Colon (tissue), 2 donors: Measurements from ENCODE around the gene CCDC74B.
"Not testable (repeated sequence)": the region's sequence is repeated elsewhere in the genome, so short reads cannot be mapped to it uniquely, and the experiment has no call there.

Source experiments
- FAIRE-seq: peaks from 2 replicates; lab custom pipeline; 2012; peaks lifted over from hg19 to GRCh38; lab: Jason Lieb, UNC
- donor health status: control.
- donor health status: control.

Gene CCDC74B

GRCh38 chr2:130150181-130151144 is 5.6 kb upstream of the CCDC74B start:
- no peak for FAIRE-seq

GRCh38 chr2:130148515-130148914 is 3.6 kb upstream of the CCDC74B start:
- not testable (repeated sequence) for FAIRE-seq

- FAIRE-seq = not testable (repeated sequence)
Observed at GRCh38 chr2:130143266-130144039, 1.5 kb downstream of the CCDC74B start.

- FAIRE-seq = not testable (repeated sequence)
Observed at GRCh38 chr2:130142396-130143265, 2.3 kb downstream of the CCDC74B start.

DNA sequence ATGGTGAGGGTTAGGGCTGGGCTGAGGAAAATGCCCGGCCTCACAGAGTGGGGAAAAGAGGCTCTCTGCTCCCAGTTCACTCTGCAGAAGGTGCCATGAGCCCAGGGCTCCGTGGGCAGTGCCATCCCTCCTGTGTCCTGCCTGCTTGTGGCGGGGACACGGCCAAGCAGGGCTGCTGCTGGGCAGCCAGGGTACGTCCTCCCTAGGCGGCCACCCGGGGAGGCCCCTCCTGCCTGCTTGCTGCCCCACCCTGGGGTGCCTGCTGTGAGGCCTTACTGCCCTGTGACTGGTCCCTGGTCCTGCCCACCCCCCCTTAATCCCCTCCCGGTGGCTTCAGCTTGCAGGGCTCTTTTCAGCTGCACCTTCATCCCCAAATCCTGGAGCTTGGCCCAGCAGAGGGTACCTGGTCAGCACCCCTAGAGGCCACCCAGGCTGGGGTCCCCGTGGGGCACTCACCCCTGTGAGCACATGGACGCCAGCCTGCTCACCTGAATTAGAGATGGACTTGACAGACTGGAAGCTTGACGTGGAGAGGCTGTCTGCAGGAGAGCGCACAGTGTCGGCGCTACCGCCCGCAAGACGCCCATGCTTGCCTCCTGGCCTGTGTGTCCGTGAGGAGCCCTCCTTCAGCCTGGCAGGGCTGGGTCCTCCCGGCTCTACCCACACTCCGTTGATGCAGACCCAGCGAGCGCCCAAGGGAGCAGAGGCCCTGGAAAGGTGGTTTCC is 3.1 kb downstream of the CCDC74B start:
- FAIRE-seq = not testable (repeated sequence)

DNA sequence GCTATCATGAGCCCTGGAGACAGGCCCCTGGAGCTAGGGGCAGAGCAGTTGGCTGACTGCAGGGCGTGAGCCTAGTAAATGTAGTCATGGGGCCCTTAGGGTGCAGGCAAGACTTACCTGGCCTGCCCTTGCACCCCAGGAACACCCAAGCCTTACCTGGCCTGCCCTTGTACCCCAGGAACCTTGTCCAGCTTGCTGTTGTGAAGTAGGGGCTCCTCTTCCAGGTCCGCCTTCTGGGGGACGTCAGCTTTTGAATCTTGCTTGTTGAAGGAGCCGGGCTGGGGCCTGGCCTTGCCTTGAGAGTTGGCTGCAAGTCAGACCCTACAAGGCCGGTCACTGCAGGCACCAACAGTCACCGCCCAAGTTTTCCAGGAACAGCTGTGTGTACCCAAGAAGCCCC is 3.9 kb downstream of the CCDC74B start:
- not testable (repeated sequence) for FAIRE-seq

GRCh38 chr2:130140516-130140915 is 4.4 kb downstream of the CCDC74B start:
- not testable (repeated sequence) for FAIRE-seq

GRCh38 chr2:130139331-130140280 is 5.3 kb downstream of the CCDC74B start:
- FAIRE-seq = not testable (repeated sequence)

GRCh38 chr2:130138841-130139251 is 6.1 kb downstream of the CCDC74B start:
- not testable (repeated sequence) for FAIRE-seq

- FAIRE-seq = not testable (repeated sequence)
Observed at GRCh38 chr2:130138326-130138725, 6.6 kb downstream of the CCDC74B start.

GRCh38 chr2:130137118-130137517 is 7.8 kb downstream of the CCDC74B start:
- FAIRE-seq = not testable (repeated sequence)

- FAIRE-seq = not testable (repeated sequence)
Observed at GRCh38 chr2:130136546-130136945, 8.4 kb downstream of the CCDC74B start.

DNA sequence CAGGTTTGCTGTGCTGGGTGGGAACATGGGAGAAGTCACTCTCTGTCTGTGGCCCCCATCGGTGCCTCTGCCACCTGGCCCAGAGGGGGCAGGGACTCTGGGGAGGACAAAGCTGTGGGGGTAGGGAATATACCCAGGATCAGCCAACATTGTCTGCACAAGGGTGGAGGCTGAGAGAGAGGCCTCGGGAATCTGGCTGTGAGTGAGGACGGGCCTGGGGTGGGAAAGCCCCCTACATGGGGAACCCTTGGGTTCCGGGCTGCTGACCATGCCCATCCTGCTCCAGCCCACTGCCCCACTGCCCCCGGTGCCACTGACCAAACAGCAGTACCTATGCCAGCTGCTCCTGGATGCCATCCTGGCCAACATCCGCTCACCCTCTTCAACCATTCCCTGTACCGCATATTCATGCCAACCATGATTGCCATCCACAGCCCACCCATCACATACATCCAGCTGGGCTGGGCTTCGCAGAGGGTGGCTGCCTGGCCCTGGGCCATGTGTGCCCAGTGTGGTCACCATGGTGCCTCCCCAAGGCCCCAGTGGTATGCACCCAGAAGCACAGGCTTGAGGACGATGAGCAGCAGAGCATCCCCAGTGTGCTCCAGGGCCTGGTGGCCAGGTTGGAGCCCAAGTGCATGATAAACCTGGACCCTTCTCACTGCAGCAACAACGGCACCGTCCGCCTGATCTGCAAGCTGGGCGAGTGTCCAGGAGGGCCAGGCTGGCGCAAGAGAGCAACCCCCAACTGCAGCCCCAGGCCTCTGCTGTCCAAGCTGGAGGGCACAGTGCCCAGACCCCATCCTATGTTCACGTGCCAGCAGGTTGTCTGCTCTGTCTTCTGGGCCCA is 9.0 kb downstream of the CCDC74B start:
- no peak for FAIRE-seq

DNA sequence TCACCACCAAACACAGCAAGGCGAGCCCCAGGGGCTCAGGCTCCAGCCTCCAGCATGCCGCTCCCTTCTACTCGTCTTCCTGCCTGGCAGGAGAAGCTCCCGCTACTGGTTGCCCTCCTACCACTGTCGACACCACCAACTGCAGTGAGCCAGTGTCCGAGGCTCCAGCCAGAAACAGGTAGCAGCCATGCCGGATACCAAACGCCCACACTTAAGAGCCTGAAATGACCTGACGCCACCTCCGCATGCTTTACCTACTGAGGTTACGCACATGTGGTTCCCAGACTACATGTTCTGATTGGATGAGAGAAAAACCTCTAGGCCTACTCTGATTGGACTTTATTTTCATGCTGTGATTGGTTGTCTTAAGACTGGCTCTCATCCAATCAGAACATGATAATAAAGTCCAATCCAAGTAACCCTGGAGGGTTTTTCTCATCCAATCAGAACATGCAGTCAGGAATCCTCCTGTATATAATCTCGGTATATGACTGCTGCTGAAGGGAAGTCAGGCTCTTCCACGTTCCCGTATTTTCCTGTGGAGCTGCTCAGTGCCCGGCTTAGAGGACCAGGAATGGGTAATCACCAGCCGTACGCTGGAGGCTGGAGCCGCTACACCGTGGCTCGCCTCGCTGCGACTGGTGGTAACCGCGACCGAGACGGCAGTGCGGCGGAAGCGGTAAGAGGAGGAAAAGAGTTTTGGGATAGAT is 15.6 kb downstream of the CCDC74B start, which contains the start of gene POTEF:
TSS of gene POTEF (minus strand) at position 103 of the 710 bp plus-strand sequence. CDS start 8,707 bp downstream, outside the sequence.
- not testable (repeated sequence) for FAIRE-seq

DNA sequence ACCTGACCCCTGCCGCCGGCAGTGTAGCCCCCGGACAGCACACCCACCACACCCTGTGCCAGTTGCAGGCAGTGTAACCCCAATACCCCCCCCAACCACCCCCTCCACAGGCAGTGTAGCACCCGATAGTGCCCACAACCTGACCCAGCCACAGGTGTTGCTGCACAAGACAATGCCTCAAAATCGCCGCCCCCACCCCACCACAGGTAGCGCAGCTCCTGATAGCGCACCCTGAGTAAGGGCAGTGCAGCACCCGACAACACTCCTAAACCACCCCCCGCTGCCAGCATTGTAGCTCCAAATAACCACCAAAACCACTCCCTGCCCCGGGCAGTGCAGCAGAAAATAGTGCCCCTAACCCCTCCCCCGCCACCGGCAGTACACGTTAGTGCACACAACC is 16.4 kb downstream of the CCDC74B start:
- FAIRE-seq = not testable (repeated sequence)

GRCh38 chr2:130127726-130128125 is 17.2 kb downstream of the CCDC74B start:
- not testable (repeated sequence) for FAIRE-seq

DNA sequence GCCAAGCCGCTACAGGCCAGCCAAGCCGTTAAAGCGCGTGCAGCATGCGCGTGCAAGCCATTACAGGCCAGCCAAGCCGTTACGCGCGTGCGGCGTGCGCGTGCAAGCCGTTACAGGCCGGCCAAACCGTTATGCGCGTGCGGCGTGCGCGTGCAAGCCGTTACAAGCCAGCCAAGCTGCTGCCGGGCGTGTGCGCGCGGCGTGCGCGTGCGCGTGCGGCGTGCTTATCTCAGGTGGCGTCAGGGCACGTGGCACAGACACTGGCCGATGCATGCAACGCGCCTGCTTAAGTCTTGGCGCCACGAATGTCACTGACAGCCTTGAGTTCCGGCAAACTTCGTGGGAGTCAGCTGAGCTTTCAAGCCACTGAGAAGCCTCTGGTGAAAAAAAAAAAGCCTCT is 24.0 kb downstream of the CCDC74B start:
- FAIRE-seq = not testable (repeated sequence)
